ENCODE data around the gene SMIM11.
"Not testable (repeated sequence)": the region's sequence is repeated elsewhere in the genome, so short reads cannot be mapped to it uniquely, and the experiment has no call there.

SMIM11 gene, protein sequence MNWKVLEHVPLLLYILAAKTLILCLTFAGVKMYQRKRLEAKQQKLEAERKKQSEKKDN

DNA sequence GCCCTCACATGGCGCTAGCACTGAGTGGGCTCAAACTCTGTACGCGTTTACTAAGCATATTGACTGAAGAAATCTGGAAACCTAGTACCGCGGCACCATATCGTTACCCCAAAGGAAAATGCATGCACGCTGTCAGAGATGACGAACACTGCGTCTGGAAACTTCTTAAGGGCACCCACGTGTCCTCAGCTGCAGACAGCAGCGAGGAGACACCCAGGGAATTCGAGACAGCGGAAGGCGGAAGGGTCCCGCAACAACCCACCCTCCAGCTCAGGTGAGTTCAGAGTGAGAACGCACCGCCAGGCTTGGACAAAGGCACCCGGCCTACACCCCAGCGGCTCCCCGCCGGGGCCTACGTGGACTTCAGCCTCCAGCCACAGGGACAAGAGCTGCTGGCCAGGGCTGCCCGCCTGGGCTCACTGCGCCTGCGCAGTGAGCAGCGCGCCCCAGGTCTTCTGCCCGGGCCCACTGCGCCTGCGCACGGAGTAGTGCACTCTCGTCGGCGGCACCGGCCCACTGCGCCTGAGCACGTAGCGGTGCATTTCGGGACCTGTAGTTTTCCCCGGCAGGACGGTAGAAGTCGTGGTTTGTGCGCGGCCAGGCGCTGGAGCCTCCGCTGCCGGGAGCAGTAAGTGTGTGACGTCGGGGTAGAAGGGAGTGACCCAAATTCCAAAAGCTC lies at the start of gene SMIM11:
SMIM11 (plus strand) TSS at position 568 of the 679 bp plus-strand sequence. CDS start 3,998 bp downstream, outside the sequence.
- DNase-seq (ENCODE audit: low read depth in 2 of 3, low spot score in 2 of 3) = not testable (repeated sequence)

DNA sequence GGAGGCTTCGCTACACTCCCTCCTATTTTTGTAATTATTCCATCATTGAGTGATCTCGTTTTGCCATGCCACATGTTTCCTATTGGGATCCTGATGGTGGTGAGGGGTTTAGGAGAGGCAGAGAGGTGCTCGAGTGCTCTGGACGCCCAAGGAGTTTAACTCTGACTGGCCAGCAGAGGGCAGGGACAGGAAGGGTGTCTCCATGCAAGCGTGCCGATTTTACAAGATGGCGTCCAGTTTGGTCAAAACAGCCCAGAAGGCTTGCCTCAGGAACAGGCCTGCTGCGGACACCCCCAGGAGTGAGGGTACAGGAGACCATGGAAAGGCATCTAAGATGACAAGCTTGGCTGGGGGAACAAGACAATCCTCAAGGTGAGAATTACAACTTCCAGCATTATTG lies 45.3 kb upstream of the SMIM11 start:
- DNase-seq (ENCODE audit: low read depth in 2 of 3, low spot score in 2 of 3) = no peak

DNA sequence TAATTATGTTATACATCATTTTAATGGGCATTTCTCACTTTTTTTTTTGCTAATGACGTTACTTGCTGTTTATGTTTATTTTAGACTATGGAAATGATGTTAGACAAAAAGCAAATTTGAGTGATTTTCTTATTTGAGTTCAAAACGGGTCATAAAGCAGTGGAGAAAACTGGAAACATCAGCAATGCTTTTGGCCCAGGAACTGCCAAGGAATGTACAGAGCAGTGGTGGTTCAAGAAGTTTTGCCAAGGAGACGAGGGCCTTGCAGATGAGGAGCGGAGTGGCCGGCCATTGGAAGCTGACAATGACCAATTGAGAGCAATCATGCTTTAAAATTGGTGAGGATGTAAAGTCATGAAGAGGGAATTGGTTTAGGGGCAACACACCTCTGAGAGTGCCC lies 43.6 kb upstream of the SMIM11 start:
- DNase-seq (ENCODE audit: low read depth in 2 of 3, low spot score in 2 of 3) = no peak

DNA sequence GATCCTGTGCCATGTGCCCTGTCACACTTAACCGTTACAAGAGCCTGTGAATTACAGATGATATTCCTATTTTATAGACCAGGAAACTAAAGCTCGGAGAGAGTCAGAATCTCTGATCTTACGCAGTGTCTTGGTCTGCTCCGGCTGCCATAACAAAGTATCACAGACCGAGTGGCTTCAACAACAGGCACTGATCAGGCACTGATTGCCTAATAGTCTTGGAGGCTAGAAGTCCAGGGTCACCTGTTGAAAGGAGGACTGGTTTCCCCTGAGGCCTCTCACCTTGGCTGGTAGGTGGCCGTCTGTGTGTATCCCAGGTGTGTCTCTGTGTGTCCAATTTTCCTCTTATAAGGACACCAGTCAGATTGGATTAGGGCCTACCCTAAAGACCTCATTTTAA lies 43.0 kb upstream of the SMIM11 start:
- DNase-seq (ENCODE audit: low read depth in 2 of 3, low spot score in 2 of 3) = no peak

DNA sequence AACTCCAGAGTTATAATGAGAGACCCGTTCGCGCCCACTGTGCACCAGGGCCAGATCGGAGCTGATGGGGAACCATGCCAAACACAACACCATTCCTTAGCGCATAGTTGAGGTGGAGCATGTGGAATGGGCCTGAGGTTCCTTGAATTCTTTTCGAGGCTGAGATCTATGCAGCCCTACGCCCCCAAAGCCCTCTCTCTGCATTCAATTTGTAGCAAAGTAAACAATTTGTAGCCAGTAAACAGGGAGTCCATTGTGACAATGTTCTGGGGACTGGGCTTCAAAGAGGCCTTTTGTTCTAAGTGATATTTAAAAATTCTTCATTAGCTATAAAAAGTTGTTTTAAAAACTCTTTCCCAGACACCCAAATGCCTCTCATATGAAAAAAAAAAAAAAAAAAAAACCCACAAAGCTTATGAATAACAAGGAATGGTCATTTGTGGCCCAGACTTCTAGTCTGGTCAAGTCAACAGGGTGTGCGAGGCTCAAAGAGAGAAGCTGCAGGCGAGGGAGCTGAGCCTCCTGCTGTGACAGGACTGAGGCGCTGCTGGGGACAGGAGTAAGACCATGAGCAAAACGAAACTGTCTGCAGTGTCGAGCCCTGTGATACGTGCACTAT lies 42.1 kb upstream of the SMIM11 start:
- DNase-seq (ENCODE audit: low read depth in 2 of 3, low spot score in 2 of 3) = no peak

DNA sequence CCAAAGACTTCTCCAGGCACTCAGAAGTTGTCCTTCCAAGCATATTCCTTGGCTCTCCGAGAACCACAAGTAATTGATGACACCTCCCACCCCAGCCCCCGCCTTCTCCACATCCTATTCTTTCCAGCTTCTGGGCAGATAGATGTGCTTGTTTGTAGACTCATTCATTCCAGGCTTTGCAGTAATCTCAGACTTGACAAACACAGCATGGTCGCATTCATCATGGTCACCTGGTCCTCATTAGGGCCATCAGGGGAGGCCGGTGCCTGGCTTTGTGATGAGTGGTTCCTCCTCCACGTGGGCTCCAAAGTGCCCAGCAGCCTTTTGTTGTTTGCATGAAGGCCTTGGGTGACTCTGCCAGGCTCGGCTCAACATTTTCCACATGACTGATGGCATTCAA lies 40.0 kb upstream of the SMIM11 start:
- no peak for DNase-seq (ENCODE audit: low read depth in 2 of 3, low spot score in 2 of 3)

DNA sequence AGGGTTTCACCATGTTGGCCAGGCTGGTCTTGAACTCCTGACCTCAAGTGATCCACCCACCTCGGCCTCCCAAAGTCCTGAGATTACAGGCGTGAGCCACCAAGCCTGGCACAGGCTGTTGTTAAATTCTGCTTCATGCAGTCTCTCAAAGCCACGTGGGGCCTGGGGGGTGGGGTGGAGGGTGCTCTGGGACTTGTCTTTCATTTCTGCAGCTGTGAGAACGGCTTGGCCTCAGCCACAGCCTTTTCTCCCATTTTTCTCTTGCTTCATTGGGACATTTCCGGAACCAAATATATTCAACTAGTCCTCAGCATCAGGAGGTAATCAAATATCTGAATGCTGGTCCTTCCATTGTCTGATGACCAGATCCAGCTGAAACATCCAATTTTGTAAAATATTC lies 39.1 kb upstream of the SMIM11 start:
- no peak for DNase-seq (ENCODE audit: low read depth in 2 of 3, low spot score in 2 of 3)

DNA sequence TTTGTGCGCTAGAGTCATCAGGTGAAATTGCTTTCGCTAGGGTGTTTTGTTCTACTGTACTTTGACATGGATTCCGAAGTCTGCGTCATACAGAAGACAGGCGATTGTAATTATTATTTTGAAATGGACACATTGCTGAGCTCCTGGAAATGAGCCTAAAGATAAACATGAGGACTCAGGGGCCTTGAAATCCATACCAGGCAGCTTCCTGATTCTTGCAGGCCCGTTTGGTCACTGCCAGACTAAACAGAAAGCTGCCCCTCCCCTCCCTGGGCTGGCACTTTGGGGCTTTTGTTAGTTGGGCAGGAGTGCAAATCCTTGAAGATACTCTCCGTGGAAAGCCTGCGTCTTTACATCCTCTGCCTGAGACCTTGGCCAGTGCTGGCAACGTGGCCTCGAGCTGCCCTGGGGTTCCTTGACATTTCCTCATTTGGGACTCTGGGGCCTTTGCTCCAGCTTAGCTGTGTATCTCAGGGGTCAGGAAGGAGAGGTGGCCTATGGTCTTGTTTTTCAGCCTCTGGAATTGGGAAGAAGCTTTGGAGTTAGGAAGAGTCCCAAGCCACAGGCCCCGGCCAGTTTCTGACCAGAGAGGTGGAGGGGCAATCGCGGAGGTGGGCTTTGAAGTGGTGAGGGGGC lies 38.4 kb upstream of the SMIM11 start:
- no peak for DNase-seq (ENCODE audit: low read depth in 2 of 3, low spot score in 2 of 3)

DNA sequence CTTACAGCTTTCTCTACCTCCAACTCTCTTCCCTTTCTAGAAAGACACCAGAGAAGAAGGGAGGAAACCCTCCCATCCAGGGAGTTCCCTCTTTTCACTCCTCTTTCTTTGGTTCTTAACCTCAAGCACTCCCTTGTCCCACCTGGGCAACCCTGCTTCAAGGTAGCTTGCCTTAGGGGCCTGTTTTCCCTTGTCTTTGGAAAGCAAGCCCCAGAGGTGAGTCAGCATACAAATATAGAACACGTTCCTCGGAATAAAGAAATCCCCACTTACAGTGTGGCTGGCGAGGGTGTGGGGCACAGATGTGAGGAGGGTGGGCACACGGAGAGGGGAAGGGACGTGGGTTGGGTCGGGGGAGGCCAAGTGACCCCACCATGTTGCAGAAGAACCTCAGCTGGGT lies 37.6 kb upstream of the SMIM11 start:
- no peak for DNase-seq (ENCODE audit: low read depth in 2 of 3, low spot score in 2 of 3)

DNA sequence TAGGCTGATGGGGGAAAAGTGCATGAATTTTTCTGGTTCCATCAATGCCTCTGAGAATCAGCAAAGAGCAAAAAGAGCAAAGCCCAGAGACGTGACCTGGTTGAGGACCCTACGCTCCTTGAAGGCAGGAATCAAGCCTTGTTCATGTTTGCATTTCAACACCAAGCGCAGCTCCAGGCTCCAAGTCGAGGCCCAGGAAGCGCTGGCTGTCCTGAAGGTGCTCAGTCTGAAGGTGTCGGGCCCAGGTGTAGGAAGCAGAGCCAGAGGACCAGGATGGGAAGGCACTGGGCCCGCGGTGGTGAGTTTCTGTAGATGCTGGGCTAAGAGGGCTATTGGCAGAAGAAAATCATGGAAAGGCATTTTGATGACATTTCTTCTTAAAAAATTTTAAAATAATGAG lies 37.1 kb upstream of the SMIM11 start:
- DNase-seq (ENCODE audit: low read depth in 2 of 3, low spot score in 2 of 3) = no peak

DNA sequence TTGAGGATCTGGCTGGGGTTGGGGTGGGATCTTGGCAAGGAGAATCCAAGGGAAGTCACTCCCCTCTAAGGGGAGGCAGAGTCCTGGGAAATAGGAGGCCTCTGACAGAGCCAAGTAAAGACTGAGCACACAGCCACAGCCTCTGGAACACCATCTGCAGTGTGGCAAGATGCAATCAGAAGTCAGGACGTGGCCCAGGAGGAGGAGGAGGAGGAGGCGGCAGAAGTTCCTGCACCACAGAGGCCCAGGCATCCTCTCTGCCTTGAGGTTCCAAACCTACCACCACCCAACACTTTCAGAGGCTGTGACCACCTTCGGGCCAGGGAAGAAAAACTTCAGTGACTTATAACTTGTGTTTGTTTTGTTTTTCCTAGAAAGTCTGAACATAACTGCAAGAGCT lies 35.2 kb upstream of the SMIM11 start:
- DNase-seq (ENCODE audit: low read depth in 2 of 3, low spot score in 2 of 3) = no peak

DNA sequence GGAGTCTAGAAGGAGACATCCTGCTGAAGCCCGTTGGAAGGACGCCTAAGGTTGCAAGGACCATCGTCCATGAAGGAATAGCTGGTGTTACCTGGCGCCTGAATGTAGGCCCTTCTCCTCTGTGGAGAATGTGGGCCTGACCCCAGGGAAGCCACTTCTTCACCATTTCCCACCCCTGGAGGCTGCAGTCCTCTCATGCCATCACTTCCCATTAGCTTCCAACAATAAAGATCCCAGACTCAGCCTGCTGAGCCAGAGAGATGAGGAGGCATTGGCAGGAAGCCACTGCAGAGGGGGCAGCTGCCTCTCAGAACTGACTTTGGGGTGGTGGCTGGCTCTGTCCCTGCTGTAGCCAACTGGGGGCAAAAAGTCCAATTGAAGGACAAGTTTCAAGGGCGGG lies 32.8 kb upstream of the SMIM11 start:
- DNase-seq (ENCODE audit: low read depth in 2 of 3, low spot score in 2 of 3) = no peak

DNA sequence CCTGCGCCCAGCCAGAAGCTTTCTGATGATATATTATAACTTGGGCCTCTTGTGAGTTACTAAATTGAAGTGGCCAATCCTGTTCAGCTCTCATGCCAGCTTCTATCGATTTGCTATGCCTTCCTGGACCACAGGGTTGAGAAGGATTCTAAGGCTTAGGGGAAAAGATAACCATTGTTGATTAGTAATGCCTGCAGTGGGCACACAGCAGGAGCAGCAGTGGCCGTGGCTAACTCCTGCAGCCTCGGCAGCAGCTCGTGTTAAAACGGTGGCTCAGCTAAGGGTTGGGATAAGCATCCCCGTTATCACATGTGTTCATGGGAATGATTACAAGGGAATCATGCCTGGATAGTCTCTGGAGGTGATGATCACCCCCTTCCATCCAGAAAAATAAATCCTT lies 32.0 kb upstream of the SMIM11 start:
- DNase-seq (ENCODE audit: low read depth in 2 of 3, low spot score in 2 of 3) = no peak

DNA sequence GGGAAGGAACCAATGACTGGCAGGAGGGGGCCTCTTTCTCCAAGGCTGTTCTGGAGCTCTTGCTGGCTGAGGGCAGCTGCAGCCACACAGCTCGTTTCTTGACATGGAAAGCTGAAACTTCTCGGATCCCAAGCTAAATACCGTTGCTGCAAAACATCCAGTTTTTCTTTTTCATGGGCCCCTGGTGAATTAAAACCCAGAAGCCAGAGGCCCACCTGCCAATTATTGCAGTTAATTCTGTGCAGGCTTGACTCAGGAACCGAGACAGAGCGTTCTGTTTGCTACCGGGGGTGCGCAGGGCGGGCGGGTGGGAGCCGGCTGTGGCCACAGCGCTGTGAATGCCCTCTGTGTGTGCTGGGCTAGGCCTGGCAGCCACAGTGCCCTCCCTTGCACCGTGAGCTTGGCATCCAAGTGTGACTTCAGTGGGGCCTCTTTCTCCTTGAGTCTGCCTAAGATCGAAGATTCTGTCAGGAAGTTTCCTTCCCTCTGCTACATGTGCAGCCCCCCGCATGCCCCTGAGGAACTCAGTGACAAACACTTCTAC lies 31.4 kb upstream of the SMIM11 start:
- DNase-seq (ENCODE audit: low read depth in 2 of 3, low spot score in 2 of 3) = no peak

DNA sequence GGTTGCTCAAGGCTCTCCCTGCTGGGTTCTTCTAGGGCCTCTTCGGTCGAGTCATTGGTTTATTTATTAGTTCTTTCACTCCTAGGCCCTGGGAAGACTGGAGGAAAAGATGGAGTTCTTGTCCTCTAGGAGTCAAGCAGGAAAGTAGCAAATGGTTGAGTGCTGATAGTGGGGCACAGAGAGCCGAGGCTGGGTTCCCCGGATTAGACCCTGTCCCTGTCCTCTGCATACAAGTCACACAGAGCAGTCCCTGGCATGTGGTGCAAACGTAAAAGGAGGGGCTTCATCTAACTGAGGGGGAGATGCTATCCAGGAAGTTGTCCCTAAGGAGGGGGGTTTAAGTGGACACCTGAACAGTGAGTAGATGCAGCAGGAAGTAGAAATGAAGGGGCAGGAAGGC lies 30.7 kb upstream of the SMIM11 start:
- DNase-seq (ENCODE audit: low read depth in 2 of 3, low spot score in 2 of 3) = no peak

DNA sequence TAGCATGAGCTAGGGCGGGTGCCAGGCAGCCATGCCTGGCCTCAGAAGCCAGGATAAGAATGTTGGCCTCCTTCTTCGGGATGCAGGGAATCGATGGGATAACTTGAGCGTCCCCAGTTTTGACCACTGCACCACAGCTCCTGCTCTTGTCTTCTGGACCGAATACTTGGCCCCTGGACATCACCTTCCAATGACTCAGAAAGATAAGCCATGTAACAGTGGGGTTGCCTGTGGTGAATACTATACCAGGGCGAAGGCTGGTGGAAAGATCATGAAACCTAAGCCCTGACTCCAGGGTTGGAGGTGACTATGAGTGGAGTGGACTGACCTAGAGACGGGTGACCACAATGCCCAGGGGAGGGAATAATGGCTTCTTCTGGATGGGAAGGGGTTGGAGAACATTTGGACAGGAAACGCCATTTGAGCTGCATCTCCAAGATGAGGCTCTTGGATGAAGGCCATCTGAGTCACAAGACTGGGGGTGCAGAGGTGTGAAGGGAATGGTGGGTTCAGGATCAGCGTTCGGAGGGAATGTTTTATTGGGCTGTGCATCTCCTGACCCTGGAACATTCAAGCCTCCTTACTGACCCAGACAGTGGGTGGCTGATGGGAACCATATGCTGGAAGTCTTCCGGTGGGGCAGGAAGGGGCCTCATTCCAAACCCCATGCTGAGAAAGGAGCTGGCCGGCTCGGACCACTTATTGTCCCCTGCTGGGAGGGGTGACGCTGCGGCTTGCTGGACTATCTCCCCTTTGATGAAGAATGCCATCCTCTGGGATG lies 30.0 kb upstream of the SMIM11 start:
- DNase-seq (ENCODE audit: low read depth in 2 of 3, low spot score in 2 of 3) = no peak

DNA sequence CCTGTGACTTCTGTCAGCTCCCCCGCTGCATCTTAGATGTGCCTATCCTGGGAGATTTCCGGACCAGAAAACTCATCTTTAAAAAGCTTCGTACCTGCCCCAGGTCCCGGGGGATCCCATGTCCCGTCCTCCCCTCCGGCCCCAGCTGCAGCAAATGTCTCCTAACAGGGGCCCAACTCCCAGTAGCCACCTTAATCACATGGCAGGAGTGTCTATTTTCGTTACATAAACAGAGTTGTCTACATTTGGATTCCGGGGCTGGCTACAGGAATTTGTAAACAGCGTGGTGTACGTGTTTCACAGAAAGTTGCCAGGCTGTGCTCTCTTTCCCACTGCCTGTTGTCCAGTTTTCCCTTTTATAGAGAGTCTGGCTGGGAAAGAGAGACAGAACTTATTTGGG lies 29.4 kb upstream of the SMIM11 start:
- no peak for DNase-seq (ENCODE audit: low read depth in 2 of 3, low spot score in 2 of 3)

DNA sequence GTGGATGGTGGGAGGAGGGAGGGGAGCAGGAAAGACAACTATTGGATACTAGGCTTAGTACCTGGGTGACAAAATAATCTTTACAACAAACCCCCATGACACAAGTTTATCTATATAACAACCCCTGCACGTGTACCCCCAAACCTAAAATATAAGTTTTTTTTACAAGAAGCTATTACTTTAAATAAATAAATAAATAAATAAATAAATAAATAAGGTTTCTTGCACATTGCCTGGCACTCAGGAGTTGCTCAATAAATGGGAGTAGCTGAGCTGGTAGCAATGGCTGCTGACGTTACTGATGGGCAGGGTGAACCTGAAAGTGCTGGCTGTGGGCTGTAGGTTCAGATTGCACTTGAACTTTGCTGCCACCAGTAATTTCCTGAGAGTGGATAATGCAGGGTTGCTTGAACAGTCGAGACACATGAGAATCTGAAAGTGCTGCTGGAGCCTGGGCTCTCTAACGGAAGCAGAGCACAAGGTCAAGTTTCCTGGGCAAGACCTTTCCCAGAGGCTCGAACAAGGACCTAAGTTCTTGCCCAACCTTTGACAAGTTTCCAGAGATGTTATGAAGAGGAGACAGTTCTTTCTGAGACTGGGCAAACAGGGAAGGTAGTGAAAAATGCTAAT lies 26.3 kb upstream of the SMIM11 start:
- DNase-seq (ENCODE audit: low read depth in 2 of 3, low spot score in 2 of 3) = no peak

DNA sequence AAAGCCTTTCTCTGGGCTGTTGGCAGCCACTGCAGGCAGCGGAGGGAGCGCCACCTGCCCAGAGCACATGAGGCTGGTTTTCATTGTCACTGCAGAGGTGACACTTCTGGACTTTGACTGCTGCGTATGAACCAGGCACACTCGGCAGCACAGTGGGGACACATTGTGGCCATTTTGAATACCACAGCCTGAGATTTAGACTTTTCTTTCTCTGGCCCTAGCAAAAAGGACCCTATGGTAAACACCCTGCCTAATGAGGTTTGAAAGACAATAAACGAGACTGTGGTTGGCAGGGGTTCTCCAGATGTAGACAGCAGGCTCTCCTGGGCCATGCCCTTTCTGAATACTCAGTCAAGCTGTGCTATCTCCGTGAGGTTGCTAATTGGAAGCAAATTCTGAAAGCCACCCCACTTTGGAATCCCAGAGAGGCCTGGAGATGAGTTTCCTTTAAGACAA lies 23.5 kb upstream of the SMIM11 start:
- DNase-seq (ENCODE audit: low read depth in 2 of 3, low spot score in 2 of 3) = no peak

DNA sequence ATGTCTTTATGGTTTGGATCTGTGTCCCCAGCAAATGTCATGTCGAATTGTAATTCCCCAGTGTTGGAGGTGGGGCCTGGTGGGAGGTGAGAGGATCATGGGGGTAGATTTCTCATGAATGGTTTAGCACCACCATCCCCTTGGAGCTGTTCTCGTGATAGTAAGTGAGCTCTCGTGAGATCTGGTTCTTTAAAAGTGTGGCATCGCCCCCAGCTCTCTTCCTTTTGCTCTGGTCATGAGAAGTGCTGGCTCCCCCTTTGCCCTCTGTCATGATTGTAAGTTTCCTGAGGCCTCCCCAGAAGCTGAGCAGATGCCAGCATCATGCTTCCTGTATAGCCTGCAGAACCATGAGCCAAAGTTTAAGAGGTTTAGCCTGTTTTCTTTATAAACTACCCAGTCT lies 22.8 kb upstream of the SMIM11 start:
- DNase-seq (ENCODE audit: low read depth in 2 of 3, low spot score in 2 of 3) = no peak

DNA sequence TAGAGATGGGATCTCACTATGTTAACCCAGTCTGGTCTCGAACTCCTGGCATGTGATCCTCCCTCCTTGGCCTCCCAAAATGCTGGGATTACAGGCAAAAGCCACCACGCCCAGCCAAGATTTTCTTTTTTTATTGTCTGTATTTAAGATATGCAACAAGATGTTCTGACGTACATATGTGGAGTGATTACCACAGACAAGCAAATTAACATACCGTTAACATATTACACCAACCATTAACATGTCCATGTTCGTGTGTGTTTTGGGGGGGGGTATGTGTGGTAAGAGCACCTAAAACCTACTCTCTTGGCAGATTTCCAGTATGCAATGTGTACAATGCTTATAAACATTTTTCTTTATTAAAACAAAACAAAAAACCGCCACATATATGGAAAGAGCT lies 22.1 kb upstream of the SMIM11 start:
- DNase-seq (ENCODE audit: low read depth in 2 of 3, low spot score in 2 of 3) = no peak
